HG03565 (cell line): ENCODE data around the gene ANKRD36.
"Not testable (repeated sequence)": the region's sequence is repeated elsewhere in the genome, so short reads cannot be mapped to it uniquely, and the experiment has no call there.

Source experiments
- ATAC-seq: cut with Tn5 transposase; IDR thresholded peaks from one replicate; pipeline ENCODE4 v1.9.1; 2021; ENCODE audit warnings: mild to moderate bottlenecking, moderate library complexity; ENCODE audit not compliant: unreplicated experiment

The ANKRD36 gene

GRCh38 chr2:97112320-97113049 is 468 bp upstream of the ANKRD36 start:
- ATAC-seq: peak; percentile 38

- not testable (repeated sequence) for ATAC-seq
These were observed 916 bp downstream of the ANKRD36 start for GRCh38 chr2:97113882-97114255.

DNA sequence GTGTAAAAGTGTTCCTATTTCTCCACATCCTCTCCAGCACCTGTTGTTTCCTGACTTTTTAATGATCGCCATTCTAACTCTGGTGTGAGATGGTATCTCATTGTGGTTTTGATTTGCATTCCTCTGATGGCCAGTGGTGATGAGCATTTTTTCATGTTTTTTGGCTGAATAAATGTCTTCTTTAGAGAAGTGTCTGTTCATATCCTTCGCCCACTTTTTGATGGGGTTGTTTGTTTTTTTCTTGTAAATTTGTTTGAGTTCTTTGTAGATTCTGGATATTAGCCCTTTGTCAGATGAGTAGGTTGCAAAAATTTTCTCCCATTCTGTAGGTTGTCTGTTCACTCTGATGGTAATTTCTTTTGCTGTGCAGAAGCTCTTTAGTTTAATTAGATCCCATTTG is 16.1 kb downstream of the ANKRD36 start:
- not testable (repeated sequence) for ATAC-seq

DNA sequence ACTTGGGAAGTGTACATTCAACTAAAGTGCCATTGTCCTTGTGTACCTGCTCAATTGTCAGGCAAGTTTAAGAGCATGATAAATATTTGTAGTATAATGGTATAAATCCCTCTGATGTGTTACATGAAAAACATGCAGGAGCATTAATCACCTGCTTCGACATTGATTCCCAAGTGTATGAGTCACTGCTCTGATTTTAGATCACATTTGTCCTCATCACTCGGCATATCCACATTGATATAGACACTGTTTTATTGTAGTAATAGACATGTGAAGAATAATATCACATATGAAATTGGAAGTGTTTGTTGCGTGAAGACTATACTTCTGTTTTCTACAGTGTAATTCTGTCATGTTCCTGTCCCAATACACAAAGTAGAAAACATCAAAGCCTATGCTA is 31.1 kb downstream of the ANKRD36 start:
- ATAC-seq: not testable (repeated sequence)

- ATAC-seq: not testable (repeated sequence)
These were observed 53.6 kb downstream of the ANKRD36 start for GRCh38 chr2:97166548-97166947.

GRCh38 chr2:97167938-97168337 is 55.0 kb downstream of the ANKRD36 start:
- not testable (repeated sequence) for ATAC-seq

DNA sequence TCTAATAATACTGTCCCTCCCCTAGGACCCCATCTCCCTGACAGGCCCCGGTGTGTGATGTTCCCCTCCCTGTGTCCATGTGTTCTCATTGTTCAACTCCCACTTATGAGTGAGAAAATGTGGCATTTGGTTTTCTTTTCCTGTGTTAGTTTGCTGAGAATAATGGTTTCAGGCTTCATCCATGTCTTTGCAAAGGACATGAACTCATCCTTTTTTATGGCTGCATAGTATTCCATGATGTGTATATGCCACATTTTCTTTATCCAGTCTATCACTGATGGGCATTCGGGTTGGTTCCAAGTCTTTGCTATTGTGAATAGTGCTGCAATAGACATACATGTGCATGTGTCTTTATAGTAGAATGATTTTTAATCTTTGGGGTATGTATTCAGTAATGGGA is 55.6 kb downstream of the ANKRD36 start:
- ATAC-seq: not testable (repeated sequence)

GRCh38 chr2:97180391-97180790 is 67.4 kb downstream of the ANKRD36 start:
- not testable (repeated sequence) for ATAC-seq

- ATAC-seq: not testable (repeated sequence)
These were observed 82.4 kb downstream of the ANKRD36 start for GRCh38 chr2:97195349-97195748.

GRCh38 chr2:97197251-97197650 is 84.3 kb downstream of the ANKRD36 start:
- not testable (repeated sequence) for ATAC-seq

DNA sequence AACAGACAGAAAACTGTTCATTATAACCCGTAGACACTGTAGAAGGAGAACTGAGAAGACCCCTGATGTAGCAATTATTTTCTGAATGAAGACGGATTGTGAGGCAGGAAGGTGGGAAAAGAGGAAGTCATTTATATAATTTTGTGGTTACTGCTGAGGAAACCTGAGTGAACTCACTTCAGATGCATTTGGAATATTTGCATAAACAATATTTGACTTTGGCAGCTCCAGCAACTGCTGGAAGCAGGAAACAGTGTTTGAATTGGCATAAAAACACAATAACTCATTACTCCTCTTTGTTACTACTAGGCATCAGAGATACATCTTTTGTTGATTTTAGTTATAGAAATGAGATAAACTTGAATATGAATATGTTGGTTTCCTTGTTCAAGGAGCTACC is 87.9 kb downstream of the ANKRD36 start:
- not testable (repeated sequence) for ATAC-seq

DNA sequence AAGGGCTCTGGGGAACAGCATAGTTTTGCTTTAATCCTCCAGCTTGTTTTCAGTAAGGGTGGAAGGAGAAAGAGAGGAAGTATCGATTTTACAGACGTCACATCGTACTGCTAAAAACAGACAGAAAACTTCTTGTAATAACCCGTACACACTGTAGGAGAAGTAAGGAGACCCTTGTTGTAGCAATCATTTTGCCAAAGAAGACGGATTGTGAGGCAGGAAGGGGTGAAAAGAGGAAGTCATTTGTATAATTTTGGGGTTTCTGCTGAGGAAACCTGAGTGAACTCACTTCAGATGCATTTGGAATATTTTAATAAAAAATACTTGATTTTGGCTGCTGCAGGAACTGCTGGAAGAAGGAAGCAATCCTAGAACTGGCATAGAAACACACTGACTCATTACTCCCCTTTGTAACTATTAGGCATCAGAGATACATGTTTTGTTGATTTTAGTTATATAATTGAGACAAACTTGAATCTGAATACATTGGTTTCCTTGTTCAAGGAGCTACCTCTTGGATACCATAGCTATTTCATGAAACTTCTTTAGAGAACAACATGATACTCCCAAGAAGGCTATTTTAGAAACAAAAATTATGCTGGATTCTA is 89.8 kb downstream of the ANKRD36 start:
- ATAC-seq: not testable (repeated sequence)

- no peak for ATAC-seq
These were observed 97.4 kb downstream of the ANKRD36 start for GRCh38 chr2:97210325-97210724.

DNA sequence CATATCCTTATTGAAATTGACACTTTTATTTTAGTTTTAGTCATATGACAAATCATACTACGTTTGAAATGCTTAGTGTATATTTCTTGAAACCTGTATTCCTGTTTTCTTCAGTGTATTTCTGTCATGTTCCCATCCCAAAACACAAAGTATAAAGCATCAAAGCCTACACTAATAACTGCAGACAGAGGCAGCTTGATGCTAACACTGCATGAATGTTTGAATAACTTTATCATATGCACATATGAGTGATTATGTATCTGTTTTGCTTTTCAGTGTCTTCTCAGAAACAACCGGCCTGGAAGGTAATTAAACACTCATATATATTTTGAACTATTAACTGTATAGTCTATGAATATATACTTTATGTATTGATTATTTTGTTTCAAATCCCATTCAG is 102.1 kb downstream of the ANKRD36 start:
- ATAC-seq: not testable (repeated sequence)

DNA sequence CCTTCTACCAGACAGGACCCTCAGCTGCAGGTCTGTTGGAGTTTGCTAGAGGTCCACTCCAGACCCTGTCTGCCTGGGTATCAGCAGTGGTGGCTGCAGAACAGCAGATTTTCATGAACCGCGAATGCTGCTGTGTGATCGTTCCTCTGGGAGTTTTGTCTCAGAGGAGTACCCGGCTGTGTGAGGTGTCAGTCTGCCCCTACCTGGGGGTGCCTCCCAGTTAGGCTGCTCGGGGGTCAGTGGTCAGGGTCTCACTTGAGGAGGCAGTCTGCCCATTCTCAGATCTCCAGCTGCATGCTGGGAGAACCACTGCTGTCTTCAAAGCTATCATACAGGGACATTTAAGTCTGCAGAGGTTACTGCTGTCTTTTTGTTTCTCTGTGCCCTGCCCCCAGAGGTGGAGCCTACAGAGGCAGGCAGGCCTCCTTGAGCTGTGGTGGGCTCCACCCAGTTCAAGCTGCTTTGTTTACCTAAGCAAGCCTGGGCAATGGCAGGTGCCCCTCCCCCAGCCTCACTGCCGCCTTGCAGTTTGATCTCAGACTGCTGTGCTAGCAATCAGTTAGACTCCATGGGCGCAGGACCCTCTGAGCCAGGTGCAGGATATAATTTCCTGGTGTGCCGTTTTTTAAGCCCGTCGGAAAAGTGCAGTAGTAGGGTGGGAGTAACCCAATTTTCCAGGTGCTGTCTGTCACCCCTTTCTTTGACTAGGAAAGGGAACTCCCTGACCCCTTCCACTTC is 118.1 kb downstream of the ANKRD36 start:
- not testable (repeated sequence) for ATAC-seq

- not testable (repeated sequence) for ATAC-seq
These were observed 120.0 kb downstream of the ANKRD36 start for GRCh38 chr2:97232981-97233380.

- ATAC-seq: not testable (repeated sequence)
These were observed 120.8 kb downstream of the ANKRD36 start for GRCh38 chr2:97233660-97234295.

DNA sequence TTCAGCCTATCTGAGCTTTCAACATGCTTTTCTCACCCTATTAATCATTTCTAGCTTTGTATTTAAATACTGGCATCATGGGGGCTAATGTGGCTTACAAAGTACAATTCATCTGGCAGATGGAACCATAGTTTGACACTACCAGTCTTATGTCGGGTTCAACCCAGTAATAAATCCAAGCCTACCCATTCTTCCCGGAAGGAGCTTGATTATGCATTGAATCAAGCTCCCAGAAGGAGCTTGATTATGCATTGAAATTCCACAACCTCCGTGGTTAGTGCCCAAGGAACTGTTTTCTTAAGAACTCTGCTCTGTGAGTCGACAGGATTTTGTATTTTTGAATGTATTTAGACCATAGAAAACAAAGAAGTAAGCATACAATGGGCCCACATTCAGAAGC is 148.2 kb downstream of the ANKRD36 start:
- ATAC-seq: not testable (repeated sequence)

DNA sequence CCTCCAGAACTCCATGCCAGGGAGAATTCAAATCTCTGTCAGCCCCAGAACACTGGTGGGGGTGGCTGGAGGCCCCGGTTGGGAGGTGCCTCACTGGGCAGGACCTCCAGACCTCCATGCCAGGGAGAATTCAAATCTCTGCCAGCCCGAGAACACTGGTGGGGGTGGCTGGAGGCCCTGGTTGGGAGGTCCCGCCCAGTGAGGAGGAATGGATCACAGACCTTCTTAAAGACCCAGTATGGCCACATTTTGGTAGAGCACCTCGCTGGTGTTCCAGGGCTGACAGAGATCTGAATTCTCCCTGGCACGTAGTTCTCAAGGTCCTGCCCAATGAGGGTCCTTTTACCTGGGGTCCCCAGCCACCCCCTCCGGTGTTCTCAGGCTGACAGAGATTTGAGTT is 153.5 kb downstream of the ANKRD36 start:
- ATAC-seq: not testable (repeated sequence)

- ATAC-seq: no peak
These were observed 154.6 kb downstream of the ANKRD36 start for GRCh38 chr2:97267411-97268074.
